A549 (cell line): ENCODE data around the gene UNC5B. TPM values are rescaled to one million over a fixed set of nuclear protein-coding genes. Genes with fewer than 3 reads are reported as not detected.

Experiments
- ATAC-seq, 2 experiments: fragments of 200-7000 bp in 1 of 2; fragments of >200 bp in 1 of 2; cut with Nextera tagmentation in 1 of 2; cut with Tn5 transposase in 1 of 2; 3 replicates each; pipeline versions ENCODE4 v1.8.0 to v1.9.1; 2018 to 2020; ENCODE audit warnings: mild to moderate bottlenecking in 1 of 2, moderate library complexity in 1 of 2
- CTCF ChIA-PET: fragments of 300-600 bp; sonication (Branson Sonifier 250); formaldehyde crosslinking; extraction: SDS; loops from one replicate; lab custom pipeline; 2021; ENCODE audit warnings: antibody characterized with exemption, inconsistent platforms; lab: Yijun Ruan, JAX
- POLR2A ChIA-PET: fragments of 350-600 bp; formaldehyde crosslinking; extraction: SDS; loops from one replicate; lab custom pipeline; 2021; ENCODE audit warnings: antibody characterized with exemption, inconsistent platforms; lab: Yijun Ruan, JAX
- DNase-seq, 2 experiments: peaks; one replicate each; pipeline versions ENCODE4 v3.0.0 to v3.0.0-alpha.2; 2011 to 2016; ENCODE audit warnings: low read depth in 1 of 2, low spot score in 1 of 2
- FAIRE-seq: peaks from 2 replicates; lab custom pipeline; 2011; peaks lifted over from hg19 to GRCh38; lab: Jason Lieb, UNC
- H3K27ac ChIP-seq, 2 experiments: fragments of >200 bp; sonication (Bioruptor Twin); formaldehyde crosslinking; 3 replicates each; pipeline ENCODE4 v1.5.1; 2016 to 2017
- H3K4me1 ChIP-seq: fragments of >200 bp; sonication (Bioruptor Twin); formaldehyde crosslinking; 3 replicates; pipeline ENCODE4 v1.6.1; 2016
- H3K4me2 ChIP-seq: fragments of >200 bp; sonication (Bioruptor Twin); formaldehyde crosslinking; 3 replicates; pipeline ENCODE4 v1.6.1; 2016
- H3K4me3 ChIP-seq: fragments of >200 bp; sonication (Bioruptor Twin); formaldehyde crosslinking; 3 replicates; pipeline ENCODE4 v1.5.1; 2016
- H3K9me3 ChIP-seq: fragments of >200 bp; sonication (Bioruptor Twin); formaldehyde crosslinking; 3 replicates; pipeline ENCODE4 v1.6.1; 2016
- BHLHE40 ChIP-seq: IDR thresholded peaks from 2 replicates; pipeline ENCODE4 v1.6.1; 2012; ENCODE audit warnings: low read depth, low read length, inconsistent platforms
- CBX2 ChIP-seq: fragments of 200-600 bp; sonication (generic); IDR thresholded peaks from 2 replicates; pipeline ENCODE4 v1.6.1; 2016; ENCODE audit warnings: low read depth, mild to moderate bottlenecking, borderline replicate concordance
- CEBPB ChIP-seq, 2 experiments: fragments of >200 bp in 1 of 2; sonication (Bioruptor Twin) in 1 of 2; formaldehyde crosslinking in 1 of 2; IDR thresholded peaks; 2 replicates each; pipeline ENCODE4 v1.6.1; 2012 to 2016
- EHMT2 ChIP-seq: fragments of 200-600 bp; sonication (generic); IDR thresholded peaks from 2 replicates; pipeline ENCODE4 v1.6.1; 2016; ENCODE audit warnings: antibody characterized with exemption, low read depth, mild to moderate bottlenecking, moderate library complexity
- ELK1 ChIP-seq: fragments of 150-350 bp; IDR thresholded peaks from 2 replicates; pipeline ENCODE4 v1.6.1; 2014; ENCODE audit warnings: low read depth, mild to moderate bottlenecking, low read length
- FOSL2 ChIP-seq, 2 experiments: fragments of 450-650 bp in 1 of 2; fragments of >200 bp in 1 of 2; sonication (Bioruptor Twin) in 1 of 2; formaldehyde crosslinking; IDR thresholded peaks; 2 replicates each; pipeline versions ENCODE4 v1.5.0 to v1.6.1; 2016 to 2020; ENCODE audit warnings: mild to moderate bottlenecking in 1 of 2, moderate library complexity in 1 of 2
- JUN ChIP-seq, 2 experiments: fragments of >200 bp; sonication (Bioruptor Twin); formaldehyde crosslinking; IDR thresholded peaks; 2 replicates in 1 of 2; 3 replicates in 1 of 2; pipeline ENCODE4 v1.6.1; 2016 to 2017
- KDM1A ChIP-seq: fragments of 200-600 bp; sonication (generic); IDR thresholded peaks from 2 replicates; pipeline ENCODE4 v1.6.1; 2016; ENCODE audit warnings: low read depth, mild to moderate bottlenecking
- KDM5A ChIP-seq: fragments of 200-600 bp; sonication (generic); IDR thresholded peaks from 2 replicates; pipeline ENCODE4 v1.6.1; 2016; ENCODE audit warnings: antibody characterized with exemption, mild to moderate bottlenecking
- NPAS2 ChIP-seq: fragments of 250-450 bp; sonication (Bioruptor Pico); IDR thresholded peaks from 2 replicates; pipeline ENCODE4 v1.8.0; 2022; ENCODE audit warnings: mild to moderate bottlenecking, moderate library complexity, borderline replicate concordance
- PHF8 ChIP-seq: fragments of 200-600 bp; sonication (generic); IDR thresholded peaks from 2 replicates; pipeline ENCODE4 v1.6.1; 2016; ENCODE audit warnings: low read depth, mild to moderate bottlenecking, antibody characterized with exemption, moderate library complexity, borderline replicate concordance
- POLR2AphosphoS2 ChIP-seq: conservative IDR thresholded peaks from 2 replicates; pipeline ENCODE4 v1.6.1; 2012; ENCODE audit warnings: low read length, improper control_type of control experiment, inconsistent platforms
- RCOR1 ChIP-seq: fragments of 150-350 bp; IDR thresholded peaks from 2 replicates; pipeline ENCODE4 v1.6.1; 2014; ENCODE audit warnings: antibody characterized with exemption, low read length, low read depth
- SREBF2 ChIP-seq: fragments of 450-650 bp; IDR thresholded peaks from 2 replicates; pipeline ENCODE4 v1.6.1; 2014; ENCODE audit warnings: mild to moderate bottlenecking, moderate library complexity
- TFCP2L1 ChIP-seq: fragments of 250-450 bp; sonication (Bioruptor Pico); IDR thresholded peaks from 2 replicates; pipeline ENCODE4 v1.5.0; 2021; ENCODE audit warnings: mild to moderate bottlenecking
- TP53 ChIP-seq: fragments of 250-450 bp; sonication (Bioruptor Pico); IDR thresholded peaks from 2 replicates; pipeline ENCODE4 v1.5.0; 2021; ENCODE audit warnings: mild to moderate bottlenecking, moderate library complexity
- ZC3H11A ChIP-seq: fragments of 450-650 bp; IDR thresholded peaks from 2 replicates; pipeline ENCODE4 v1.6.1; 2014; ENCODE audit warnings: antibody characterized with exemption, mild to moderate bottlenecking
- ZFP36 ChIP-seq: fragments of 450-650 bp; IDR thresholded peaks from 2 replicates; pipeline ENCODE4 v1.6.1; 2014; ENCODE audit warnings: borderline replicate concordance; ENCODE audit not compliant: partially characterized antibody
- WGBS: methylation state at CpG from one replicate; pipeline ENCODE4 v1.1.6; 2017; ENCODE audit errors: missing lambda C conversion rate; 5-methylcytosine and 5-hydroxymethylcytosine counted together
- polyA plus RNA-seq, 4 experiments: library from polyadenylated mRNA; depleted of rRNA in 3 of 4; stranded (reverse); fragments of >200 nt; fragmentation: RNase III in 1 of 4; extraction: RNeasy Plus Mini Kit Qiagen cat#74134 plus additional on column Dnase treatment in 1 of 4; gene quantifications; 2 replicates in 3 of 4; 3 replicates in 1 of 4; pipeline ENCODE4 v1.2.3, GENCODE V29; 2011 to 2017
- TF ChIP-seq, protein P1 (sequence below): fragments of 450-650 bp; IDR thresholded peaks from 2 replicates; pipeline ENCODE4 v1.6.1; 2014; ENCODE audit warnings: antibody characterized with exemption
- TF ChIP-seq, protein P2 (sequence below): fragments of 250-450 bp; sonication (Bioruptor Pico); IDR thresholded peaks from 2 replicates; pipeline ENCODE4 v1.5.0; 2020; ENCODE audit warnings: low read depth, mild to moderate bottlenecking, moderate library complexity

Gene UNC5B
- polyA plus RNA-seq, 2 of the 4 experiments (the other 2 are of a cell fraction): 0.14 to 1.0 TPM

DNA sequence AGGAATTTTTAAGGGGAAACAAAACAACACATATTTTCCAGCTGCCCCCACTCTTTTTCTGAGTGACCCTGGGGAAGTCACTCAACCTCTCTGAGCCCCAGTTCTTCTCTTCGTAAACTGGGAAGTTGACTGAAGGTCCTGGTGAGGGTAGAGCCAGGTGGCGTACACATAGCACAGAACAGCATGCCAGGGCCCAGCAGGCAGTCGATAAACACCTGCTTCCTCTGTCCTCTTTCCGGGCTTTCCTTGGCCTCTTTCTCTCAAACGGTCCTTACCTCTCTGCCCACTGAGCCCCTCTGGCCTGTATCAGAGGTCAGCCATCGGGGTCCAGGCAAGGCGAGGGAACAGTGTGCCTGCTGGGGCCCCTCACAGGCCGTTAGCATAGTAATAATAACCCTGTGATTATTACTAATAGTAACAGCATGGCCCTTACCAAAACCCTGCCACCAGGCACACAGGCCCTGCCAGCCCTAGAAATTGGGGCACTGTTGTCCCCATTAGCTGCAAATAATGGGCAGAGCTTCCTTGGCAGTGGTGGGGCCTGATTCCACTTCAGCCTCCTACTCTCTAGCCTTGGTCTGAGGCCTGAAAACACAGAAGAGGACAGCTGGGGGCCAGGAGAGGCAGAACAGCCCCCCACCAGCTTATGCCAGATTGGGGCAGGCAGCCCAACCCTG lies 69.4 kb downstream of the UNC5B start:
- TF ChIP-seq, protein P1, sequence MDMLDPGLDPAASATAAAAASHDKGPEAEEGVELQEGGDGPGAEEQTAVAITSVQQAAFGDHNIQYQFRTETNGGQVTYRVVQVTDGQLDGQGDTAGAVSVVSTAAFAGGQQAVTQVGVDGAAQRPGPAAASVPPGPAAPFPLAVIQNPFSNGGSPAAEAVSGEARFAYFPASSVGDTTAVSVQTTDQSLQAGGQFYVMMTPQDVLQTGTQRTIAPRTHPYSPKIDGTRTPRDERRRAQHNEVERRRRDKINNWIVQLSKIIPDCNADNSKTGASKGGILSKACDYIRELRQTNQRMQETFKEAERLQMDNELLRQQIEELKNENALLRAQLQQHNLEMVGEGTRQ: no peak
- no peak for TF ChIP-seq TP53 (CRISPR knock-in tag)
- no peak for TF ChIP-seq NPAS2 (CRISPR knock-in tag)
- TF ChIP-seq KDM5A: no peak
- TF ChIP-seq KDM1A: no peak
- no peak for TF ChIP-seq BHLHE40
- TF ChIP-seq EHMT2: no peak
- TF ChIP-seq PHF8: no peak
- TF ChIP-seq ELK1: no peak
- no peak for TF ChIP-seq TFCP2L1 (CRISPR knock-in tag)
- TF ChIP-seq CBX2: no peak
- H3K27ac ChIP-seq: no peak overlapping the region
- FAIRE-seq: no peak
- no peak for ATAC-seq
- WGBS: 65% methylated on average over 8 of the region's 8 CpGs
- no peak for DNase-seq
- H3K9me3 ChIP-seq: no peaks in the 10 kb centered on the region
- H3K4me1 ChIP-seq: no peaks in the 10 kb centered on the region
- CTCF ChIA-PET: interaction anchor here (0.8 to 25.1 kb wide), 6 partner anchors 12 to 375 kb away, joined by 3 to 362 read pairs (median 26); no protein-coding TSS in a partner anchor
- H3K4me3 ChIP-seq: no peak overlapping the region
- POLR2A ChIA-PET: no interaction called here
- H3K4me2 ChIP-seq: no peak overlapping the region

- Histone ChIP-seq H3K4me2 (no peak overlapping the region), H3K4me3 (no peak overlapping the region), H3K27ac (no peak overlapping the region), H3K9me3 (no peaks in the 10 kb centered on the region), H3K4me1 (no peaks in the 10 kb centered on the region)
- ChIA-PET POLR2A (no interaction called here), CTCF (interaction anchor here (0.8 to 25.1 kb wide), 4 partner anchors 13 to 375 kb away, joined by 3 to 362 read pairs (median 26); no protein-coding TSS in a partner anchor)
- WGBS: 67% methylated on average over 1 of the region's 2 CpGs
- DNase-seq: no peak
- ATAC-seq: no peak
- no peak for TF ChIP-seq RCOR1
- no peak for TF ChIP-seq SREBF2
- no peak for TF ChIP-seq FOSL2 (IDR thresholded peaks at IDR 0.05)
- no peak for TF ChIP-seq FOSL2 (CRISPR knock-in tag; IDR thresholded peaks at IDR 0.05)
- no peak for TF ChIP-seq ZC3H11A
- no peak for TF ChIP-seq JUN (IDR thresholded peaks at IDR 0.05)
- no peak for TF ChIP-seq PHF8
- no peak for FAIRE-seq
Observed at GRCh38 chr10:71282323-71282680, 69.9 kb downstream of the UNC5B start.

DNA sequence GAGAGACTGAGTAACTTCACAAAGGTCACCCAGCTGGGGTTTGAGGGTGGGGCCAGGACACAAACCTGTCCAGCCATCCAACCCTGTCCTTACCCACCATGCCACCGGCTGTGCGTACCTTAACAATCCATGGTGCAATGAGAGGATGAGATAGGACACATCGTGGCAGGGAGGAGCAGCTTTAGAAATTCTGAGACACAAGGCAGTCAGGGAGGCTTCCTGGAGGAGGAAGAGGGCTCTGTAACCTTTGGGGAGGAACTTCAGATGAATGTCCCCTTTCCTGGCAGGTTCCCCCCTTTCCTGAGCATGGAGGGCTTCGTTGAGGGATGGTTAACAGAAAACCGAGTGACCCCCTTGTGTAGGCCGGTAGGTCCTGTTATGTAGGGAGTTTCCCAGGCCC lies 71.0 kb downstream of the UNC5B start:
- Histone ChIP-seq H3K4me3 (no peak overlapping the region), H3K27ac (no peak overlapping the region)

DNA sequence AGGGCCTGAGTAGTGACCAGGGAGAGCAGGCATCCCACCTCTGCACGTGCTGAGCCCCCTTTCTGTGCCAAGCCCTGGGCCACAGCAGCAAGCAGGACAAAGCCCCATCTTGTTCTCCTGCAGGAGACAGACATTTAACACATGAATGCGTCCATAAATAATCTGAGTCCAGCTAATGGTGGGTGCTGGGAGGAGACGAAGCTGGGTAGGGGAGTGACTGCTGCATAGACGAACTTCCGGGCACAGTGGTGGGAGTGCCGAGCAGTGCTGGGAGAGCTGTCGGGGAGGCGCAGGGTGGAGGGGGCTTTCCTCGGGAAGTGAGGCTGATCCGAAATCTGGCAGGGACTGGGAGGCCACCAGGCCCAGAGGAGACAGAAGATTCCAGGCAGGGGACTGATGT lies 71.5 kb downstream of the UNC5B start:
- ATAC-seq: no peak
- POLR2A ChIA-PET: no interaction called here

More for the DNA sequence above, 71.0 kb downstream of the UNC5B start:
- DNase-seq (no peak), ATAC-seq (no peak), FAIRE-seq (no peak)
- no peaks in the 10 kb centered on the region for H3K4me1 ChIP-seq
- CTCF ChIA-PET: interaction anchor here (1.1 to 25.1 kb wide), 10 partner anchors 8 to 387 kb away, joined by 3 to 362 read pairs (median 9); no protein-coding TSS in a partner anchor
- peak; percentile 33 for TF ChIP-seq ZFP36
- TF ChIP-seq POLR2AphosphoS2: no peak
- no peak overlapping the region for H3K4me2 ChIP-seq
- no peaks in the 10 kb centered on the region for H3K9me3 ChIP-seq
- POLR2A ChIA-PET: no interaction called here
- WGBS: 53% methylated on average over 6 of the region's 6 CpGs

More for the DNA sequence above, 71.5 kb downstream of the UNC5B start:
- Histone ChIP-seq H3K4me1 (no peaks in the 10 kb centered on the region), H3K27ac (no peak overlapping the region), H3K4me3 (no peak overlapping the region), H3K4me2 (no peak overlapping the region), H3K9me3 (no peaks in the 10 kb centered on the region)
- DNase-seq (no peak), FAIRE-seq (no peak)
- TF ChIP-seq, protein P2, sequence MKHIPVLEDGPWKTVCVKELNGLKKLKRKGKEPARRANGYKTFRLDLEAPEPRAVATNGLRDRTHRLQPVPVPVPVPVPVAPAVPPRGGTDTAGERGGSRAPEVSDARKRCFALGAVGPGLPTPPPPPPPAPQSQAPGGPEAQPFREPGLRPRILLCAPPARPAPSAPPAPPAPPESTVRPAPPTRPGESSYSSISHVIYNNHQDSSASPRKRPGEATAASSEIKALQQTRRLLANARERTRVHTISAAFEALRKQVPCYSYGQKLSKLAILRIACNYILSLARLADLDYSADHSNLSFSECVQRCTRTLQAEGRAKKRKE (CRISPR knock-in tag): no peak
- TF ChIP-seq CEBPB (IDR thresholded peaks at IDR 0.05): no peak
- CTCF ChIA-PET: interaction anchor here (0.5 to 25.1 kb wide), 25 partner anchors 8 to 544 kb away, joined by 3 to 362 read pairs (median 5); partner anchors contain the start of gene PCBD1
- 66% methylated on average over 10 of the region's 10 CpGs for WGBS
